Nephron progenitor cell (in vitro differentiated cells): ENCODE results near the gene MAST2.

Experiments
- DNase-seq: peaks from one replicate; pipeline ENCODE4 v3.0.0; 2021
- H3K27ac Mint-ChIP-seq: 2 replicates; pipeline ENCODE4 v1.8.0; 2021; ENCODE audit warnings: mild to moderate bottlenecking, moderate library complexity, mixed read lengths
- H3K27me3 Mint-ChIP-seq: 2 replicates; pipeline ENCODE4 v1.8.0; 2021; ENCODE audit warnings: mild to moderate bottlenecking, low read depth, mixed read lengths; ENCODE audit not compliant: poor library complexity
- H3K36me3 Mint-ChIP-seq: 2 replicates; pipeline ENCODE4 v1.8.0; 2021; ENCODE audit warnings: low read depth, mixed read lengths
- H3K4me1 Mint-ChIP-seq: 2 replicates; pipeline ENCODE4 v1.8.0; 2021; ENCODE audit warnings: mixed read lengths
- H3K4me3 Mint-ChIP-seq: 2 replicates; pipeline ENCODE4 v1.8.0; 2021; ENCODE audit warnings: mild to moderate bottlenecking, moderate library complexity, mixed read lengths
- H3K9me3 Mint-ChIP-seq: 2 replicates; pipeline ENCODE4 v1.8.0; 2021; ENCODE audit warnings: mild to moderate bottlenecking, moderate library complexity, mixed read lengths
- TF ChIP-seq, protein P1 (sequence below): fragments of 200-600 bp; sonication (generic); IDR thresholded peaks from 2 replicates; pipeline ENCODE4 v1.5.0; 2021; ENCODE audit warnings: antibody characterized with exemption

MAST2 gene

DNA sequence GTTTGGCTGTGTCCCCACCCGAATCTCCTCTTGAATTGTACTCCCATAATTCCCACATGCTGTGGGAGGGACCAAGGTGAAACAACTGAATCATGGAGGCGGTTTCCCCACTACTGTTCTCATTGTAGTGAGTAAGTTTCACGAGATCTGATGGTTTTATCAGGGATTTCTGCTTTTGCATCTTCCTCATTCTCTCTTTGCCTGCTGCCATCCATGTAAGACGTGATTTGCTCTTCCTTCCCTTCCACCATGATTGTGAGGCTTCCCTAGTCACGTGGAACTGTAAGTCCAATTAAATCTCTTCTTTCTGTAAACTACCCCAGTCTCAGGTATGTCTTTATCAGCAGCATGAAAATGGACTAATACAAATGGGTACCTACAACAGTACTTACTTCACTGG is 255.5 kb downstream of the MAST2 start:
- no peaks in the 10 kb centered on the region for H3K4me1 Mint-ChIP-seq
- H3K27ac Mint-ChIP-seq = no peak overlapping the region
- H3K36me3 Mint-ChIP-seq = peaks cover 94% of the 10 kb centered on the region
- no peak overlapping the region for H3K4me3 Mint-ChIP-seq
- H3K9me3 Mint-ChIP-seq = no peaks in the 10 kb centered on the region
- TF ChIP-seq, protein P1, sequence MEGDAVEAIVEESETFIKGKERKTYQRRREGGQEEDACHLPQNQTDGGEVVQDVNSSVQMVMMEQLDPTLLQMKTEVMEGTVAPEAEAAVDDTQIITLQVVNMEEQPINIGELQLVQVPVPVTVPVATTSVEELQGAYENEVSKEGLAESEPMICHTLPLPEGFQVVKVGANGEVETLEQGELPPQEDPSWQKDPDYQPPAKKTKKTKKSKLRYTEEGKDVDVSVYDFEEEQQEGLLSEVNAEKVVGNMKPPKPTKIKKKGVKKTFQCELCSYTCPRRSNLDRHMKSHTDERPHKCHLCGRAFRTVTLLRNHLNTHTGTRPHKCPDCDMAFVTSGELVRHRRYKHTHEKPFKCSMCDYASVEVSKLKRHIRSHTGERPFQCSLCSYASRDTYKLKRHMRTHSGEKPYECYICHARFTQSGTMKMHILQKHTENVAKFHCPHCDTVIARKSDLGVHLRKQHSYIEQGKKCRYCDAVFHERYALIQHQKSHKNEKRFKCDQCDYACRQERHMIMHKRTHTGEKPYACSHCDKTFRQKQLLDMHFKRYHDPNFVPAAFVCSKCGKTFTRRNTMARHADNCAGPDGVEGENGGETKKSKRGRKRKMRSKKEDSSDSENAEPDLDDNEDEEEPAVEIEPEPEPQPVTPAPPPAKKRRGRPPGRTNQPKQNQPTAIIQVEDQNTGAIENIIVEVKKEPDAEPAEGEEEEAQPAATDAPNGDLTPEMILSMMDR = no peak
- H3K27me3 Mint-ChIP-seq = peaks cover 3% of the 10 kb centered on the region
- no peak for DNase-seq

DNA sequence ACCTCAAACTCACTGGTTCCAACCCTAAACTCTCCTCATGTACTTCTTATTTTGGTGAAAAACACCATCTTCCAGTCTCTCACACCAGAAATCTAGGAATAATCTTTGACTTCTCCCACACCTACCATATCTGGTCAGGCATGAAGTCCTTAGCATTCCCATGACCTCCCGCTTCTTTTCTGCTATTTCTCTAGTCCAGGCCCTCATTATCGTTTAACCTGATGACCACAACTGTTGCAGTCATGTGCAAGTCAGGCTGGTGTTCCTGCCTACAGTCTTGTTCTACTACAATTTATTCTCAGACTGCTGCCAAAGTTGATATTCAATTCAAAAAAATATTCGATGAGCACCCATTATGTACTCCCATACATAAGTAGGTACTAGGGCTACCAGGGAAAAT is 257.7 kb downstream of the MAST2 start:
- H3K9me3 Mint-ChIP-seq = no peaks in the 10 kb centered on the region
- H3K4me1 Mint-ChIP-seq = no peaks in the 10 kb centered on the region
- TF ChIP-seq, protein P1 = no peak
- H3K27ac Mint-ChIP-seq = no peak overlapping the region
- DNase-seq = no peak
- H3K4me3 Mint-ChIP-seq = no peak overlapping the region
- peaks cover 89% of the 10 kb centered on the region for H3K36me3 Mint-ChIP-seq
- H3K27me3 Mint-ChIP-seq = peaks cover 3% of the 10 kb centered on the region

DNA sequence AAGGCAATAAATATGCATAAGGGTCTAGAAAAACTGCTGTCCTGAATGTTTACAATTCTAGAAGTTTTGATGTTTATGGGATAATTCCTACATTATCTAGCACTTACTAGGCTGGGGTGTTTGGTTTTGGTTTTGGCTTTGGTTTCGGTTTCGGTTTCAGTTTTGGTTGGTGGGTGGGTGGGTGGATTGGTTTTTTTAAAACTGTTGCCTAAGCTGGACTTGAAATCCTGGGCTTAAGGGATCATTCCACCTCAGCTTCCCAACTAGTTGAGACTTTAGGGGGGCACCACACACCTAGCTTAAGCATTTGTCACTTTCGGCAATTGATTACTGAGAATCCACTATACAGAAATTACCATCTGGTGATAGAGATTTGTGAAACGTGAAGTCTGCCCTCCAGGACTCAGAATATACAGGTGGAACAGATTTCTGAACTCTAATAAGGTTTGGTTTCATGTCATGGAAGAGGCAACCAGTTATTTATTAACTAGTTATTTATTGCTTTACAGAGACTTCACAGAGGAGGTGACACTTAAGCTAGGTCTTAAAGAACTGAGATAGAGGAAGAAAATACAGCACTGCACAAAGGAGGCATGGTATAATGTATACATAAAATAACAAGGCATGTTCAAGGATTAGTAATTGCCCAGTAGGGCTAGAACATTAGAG is 259.4 kb downstream of the MAST2 start:
- Mint-ChIP-seq H3K27me3 (no peaks in the 10 kb centered on the region), H3K4me1 (no peaks in the 10 kb centered on the region), H3K27ac (peak overlapping the region; percentile 52), H3K9me3 (no peaks in the 10 kb centered on the region), H3K36me3 (peaks cover 78% of the 10 kb centered on the region), H3K4me3 (no peak overlapping the region)
- DNase-seq = no peak
- TF ChIP-seq, protein P1 = no peak

DNA sequence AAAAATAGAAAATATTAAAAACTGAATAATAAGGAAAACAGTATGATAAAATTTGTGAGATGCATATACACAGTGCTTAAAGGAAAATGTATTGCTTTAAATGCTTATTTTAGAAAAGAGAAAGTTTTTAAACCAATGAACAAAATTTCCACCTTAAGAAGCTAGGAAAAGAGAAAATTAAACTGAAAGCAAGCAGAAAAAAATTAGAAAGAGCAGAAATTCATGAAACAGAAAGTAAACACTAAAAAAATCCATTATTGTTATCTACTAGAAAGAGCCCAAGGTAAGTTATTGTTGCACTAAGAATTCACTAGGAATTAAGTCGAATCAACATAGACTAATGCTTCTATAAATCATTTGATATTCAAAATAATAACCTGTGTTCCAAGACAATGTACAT is 261.3 kb downstream of the MAST2 start:
- no peaks in the 10 kb centered on the region for H3K27me3 Mint-ChIP-seq
- no peak for DNase-seq
- TF ChIP-seq, protein P1 = no peak
- no peaks in the 10 kb centered on the region for H3K4me1 Mint-ChIP-seq
- H3K27ac Mint-ChIP-seq = no peak overlapping the region
- H3K36me3 Mint-ChIP-seq = peaks cover 59% of the 10 kb centered on the region
- H3K4me3 Mint-ChIP-seq = no peak overlapping the region
- no peaks in the 10 kb centered on the region for H3K9me3 Mint-ChIP-seq

DNA sequence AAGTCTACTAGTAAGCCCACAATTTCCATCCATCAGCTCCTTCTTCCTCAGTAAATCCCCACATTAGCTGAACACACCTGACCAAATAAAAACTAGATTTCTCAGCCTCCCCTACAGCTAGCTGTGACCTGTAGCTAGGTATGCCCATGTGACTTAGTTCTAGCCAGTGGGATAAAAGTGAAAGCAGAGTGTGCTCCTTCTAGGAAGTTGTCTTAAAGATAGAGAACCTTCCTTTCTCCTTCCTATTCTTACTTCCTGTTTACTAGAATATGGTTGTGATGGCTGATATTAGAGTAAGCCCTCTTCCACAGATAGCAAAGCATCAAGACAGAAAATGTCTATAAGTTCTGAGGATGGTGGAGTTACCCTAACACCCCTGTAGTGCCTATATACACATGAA is 262.0 kb downstream of the MAST2 start:
- H3K4me3 Mint-ChIP-seq = no peak overlapping the region
- TF ChIP-seq, protein P1 = no peak
- H3K4me1 Mint-ChIP-seq = no peaks in the 10 kb centered on the region
- peak overlapping the region; percentile 60 for H3K27ac Mint-ChIP-seq
- peaks cover 52% of the 10 kb centered on the region for H3K36me3 Mint-ChIP-seq
- no peaks in the 10 kb centered on the region for H3K9me3 Mint-ChIP-seq
- no peaks in the 10 kb centered on the region for H3K27me3 Mint-ChIP-seq
- no peak for DNase-seq

DNA sequence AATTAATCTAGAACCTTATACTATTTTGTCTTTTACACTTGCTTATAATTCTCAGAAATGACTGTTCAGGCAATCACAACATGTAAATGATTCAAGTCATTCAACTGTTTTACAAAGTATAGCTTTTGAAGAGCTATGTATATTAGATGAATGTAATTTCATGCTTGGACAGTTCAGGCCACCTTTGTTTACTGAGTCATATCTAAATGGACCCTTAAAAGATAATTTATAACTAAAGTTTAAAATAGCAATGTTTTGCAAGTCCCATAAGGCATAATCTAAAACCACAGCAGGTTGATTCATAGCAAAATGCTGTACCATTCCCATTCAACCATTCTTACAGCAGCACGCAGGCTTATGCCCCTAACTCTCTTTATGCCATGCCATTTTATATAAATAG is 264.2 kb downstream of the MAST2 start:
- no peak overlapping the region for H3K27ac Mint-ChIP-seq
- H3K27me3 Mint-ChIP-seq = no peaks in the 10 kb centered on the region
- H3K9me3 Mint-ChIP-seq = no peaks in the 10 kb centered on the region
- H3K4me3 Mint-ChIP-seq = no peak overlapping the region
- TF ChIP-seq, protein P1 = no peak
- peaks cover 47% of the 10 kb centered on the region for H3K36me3 Mint-ChIP-seq
- no peaks in the 10 kb centered on the region for H3K4me1 Mint-ChIP-seq
- DNase-seq = no peak
